ENCODE measurements around the gene COG5. TPM values are rescaled to one million over a fixed set of nuclear protein-coding genes. Genes with fewer than 3 reads are reported as not detected.

Gene COG5
- total and polyA plus RNA-seq, 2 experiments from 2014 or later, result 15.8 to 53.5 TPM

GRCh38 chr7:107383203-107383602, 180.5 kb downstream of the COG5 start:
- no peak overlapping the region for H3K4me2 ChIP-seq
- H3K4me1 ChIP-seq (ENCODE audit: insufficient read depth), result peaks cover 22% of the 10 kb centered on the region
- no peak for DNase-seq (ENCODE audit: low spot score)
- 100% methylated on average over 4 of the region's 4 CpGs for WGBS (ENCODE audit: low lambda C conversion rate, missing lambda C conversion rate)
- H3K79me2 ChIP-seq, result no peaks in the 10 kb centered on the region
- no peak overlapping the region for H2AFZ ChIP-seq
- H3K36me3 ChIP-seq (replicated peaks; ENCODE audit: insufficient read depth, low read depth), result no peaks in the 10 kb centered on the region
- H3K27ac ChIP-seq, result no peak overlapping the region
- H3K9me3 ChIP-seq (ENCODE audit: low read depth), result no peaks in the 10 kb centered on the region
- no peak overlapping the region for H3K4me3 ChIP-seq
- TF ChIP-seq CTCF (IDR thresholded peaks at IDR 0.05; ENCODE audit: poor library complexity) (no peak), EZH2 (IDR thresholded peaks at IDR 0.05; ENCODE audit: borderline replicate concordance) (no peak), EZH2phosphoT487 (IDR thresholded peaks at IDR 0.05; ENCODE audit: low read depth, severe bottlenecking, unreplicated experiment) (no peak)
- H3K9me2 ChIP-seq (replicated peaks; ENCODE audit: insufficient read depth), result no peaks in the 10 kb centered on the region
- H3K27me3 ChIP-seq, result no peaks in the 10 kb centered on the region
- H4K20me1 ChIP-seq (ENCODE audit: insufficient read depth, poor library complexity, severe bottlenecking), result no peaks in the 10 kb centered on the region

GRCh38 chr7:107381453-107381852, 182.3 kb downstream of the COG5 start:
- Histone ChIP-seq H3K9me2 (replicated peaks; ENCODE audit: insufficient read depth) (no peaks in the 10 kb centered on the region), H4K20me1 (ENCODE audit: insufficient read depth, poor library complexity, severe bottlenecking) (no peaks in the 10 kb centered on the region), H3K27ac (no peak overlapping the region), H3K79me2 (no peaks in the 10 kb centered on the region), H3K4me3 (no peak overlapping the region), H3K4me2 (no peak overlapping the region), H3K27me3 (no peaks in the 10 kb centered on the region), H3K9me3 (ENCODE audit: low read depth) (no peaks in the 10 kb centered on the region), H3K36me3 (replicated peaks; ENCODE audit: insufficient read depth, low read depth) (no peaks in the 10 kb centered on the region), H2AFZ (no peak overlapping the region), H3K4me1 (ENCODE audit: insufficient read depth) (peaks cover 11% of the 10 kb centered on the region)
- TF ChIP-seq CTCF (IDR thresholded peaks at IDR 0.05; ENCODE audit: poor library complexity), result no peak
- TF ChIP-seq EZH2 (IDR thresholded peaks at IDR 0.05; ENCODE audit: borderline replicate concordance), result no peak
- TF ChIP-seq EZH2phosphoT487 (IDR thresholded peaks at IDR 0.05; ENCODE audit: low read depth, severe bottlenecking, unreplicated experiment), result no peak
- no peak for DNase-seq (ENCODE audit: low spot score)
- 92% methylated on average over 4 of the region's 4 CpGs for WGBS (ENCODE audit: low lambda C conversion rate, missing lambda C conversion rate)

- Histone ChIP-seq H3K27me3 (no peaks in the 10 kb centered on the region), H3K9me2 (replicated peaks; ENCODE audit: insufficient read depth) (no peaks in the 10 kb centered on the region), H2AFZ (no peak overlapping the region), H4K20me1 (ENCODE audit: insufficient read depth, poor library complexity, severe bottlenecking) (no peaks in the 10 kb centered on the region), H3K9me3 (ENCODE audit: low read depth) (no peaks in the 10 kb centered on the region), H3K36me3 (replicated peaks; ENCODE audit: insufficient read depth, low read depth) (no peaks in the 10 kb centered on the region), H3K4me1 (ENCODE audit: insufficient read depth) (no peaks in the 10 kb centered on the region), H3K4me2 (no peak overlapping the region), H3K79me2 (no peaks in the 10 kb centered on the region), H3K27ac (no peak overlapping the region), H3K4me3 (no peak overlapping the region)
- 71% methylated on average over 4 of the region's 4 CpGs for WGBS (ENCODE audit: low lambda C conversion rate, missing lambda C conversion rate)
- DNase-seq (ENCODE audit: low spot score), result no peak
- TF ChIP-seq EZH2 (IDR thresholded peaks at IDR 0.05; ENCODE audit: borderline replicate concordance), result no peak
- TF ChIP-seq CTCF (IDR thresholded peaks at IDR 0.05; ENCODE audit: poor library complexity), result no peak
- no peak for TF ChIP-seq EZH2phosphoT487 (IDR thresholded peaks at IDR 0.05; ENCODE audit: low read depth, severe bottlenecking, unreplicated experiment)
Observed at GRCh38 chr7:107373354-107373753, 190.4 kb downstream of the COG5 start.

GRCh38 chr7:107372298-107372697, 191.4 kb downstream of the COG5 start:
- H3K27ac ChIP-seq, result no peak overlapping the region
- 75% methylated on average over 1 of the region's 1 CpG for WGBS (ENCODE audit: low lambda C conversion rate, missing lambda C conversion rate)
- H3K27me3 ChIP-seq, result no peaks in the 10 kb centered on the region
- TF ChIP-seq EZH2phosphoT487 (IDR thresholded peaks at IDR 0.05; ENCODE audit: low read depth, severe bottlenecking, unreplicated experiment) (no peak), CTCF (IDR thresholded peaks at IDR 0.05; ENCODE audit: poor library complexity) (no peak), EZH2 (IDR thresholded peaks at IDR 0.05; ENCODE audit: borderline replicate concordance) (no peak)
- H3K4me3 ChIP-seq, result no peak overlapping the region
- H3K36me3 ChIP-seq (replicated peaks; ENCODE audit: insufficient read depth, low read depth), result no peaks in the 10 kb centered on the region
- H3K9me3 ChIP-seq (ENCODE audit: low read depth), result no peaks in the 10 kb centered on the region
- no peak overlapping the region for H3K4me2 ChIP-seq
- no peaks in the 10 kb centered on the region for H3K9me2 ChIP-seq (replicated peaks; ENCODE audit: insufficient read depth)
- no peak for DNase-seq (ENCODE audit: low spot score)
- H4K20me1 ChIP-seq (ENCODE audit: insufficient read depth, poor library complexity, severe bottlenecking), result no peaks in the 10 kb centered on the region
- H3K79me2 ChIP-seq, result no peaks in the 10 kb centered on the region
- H2AFZ ChIP-seq, result no peak overlapping the region
- no peaks in the 10 kb centered on the region for H3K4me1 ChIP-seq (ENCODE audit: insufficient read depth)
